Activated CD4-positive, alpha-beta memory T cell treated with anti-CD3 and anti-CD28 coated beads for 36 hours (primary cell): Measurements from ENCODE around the gene CXCR5. TPM values are rescaled to one million over a fixed set of nuclear protein-coding genes. Genes with fewer than 3 reads are reported as not detected.

Source experiments
- CTCF ChIA-PET: fragments of 350-600 bp; sonication (Branson Sonifier 250); formaldehyde crosslinking; loops from one replicate; lab custom pipeline; 2021; ENCODE audit warnings: antibody characterized with exemption, inconsistent platforms; lab: Charles Lee
- POLR2A ChIA-PET: fragments of 350-600 bp; sonication (Branson Sonifier 250); formaldehyde crosslinking; loops from one replicate; lab custom pipeline; 2021; ENCODE audit warnings: antibody characterized with exemption; lab: Charles Lee
- DNase-seq: peaks from one replicate; pipeline ENCODE4 v3.0.0-alpha.2; 2020
- H3K27ac Mint-ChIP-seq: one replicate; pipeline ENCODE4 v1.8.0; 2021; ENCODE audit warnings: mixed read lengths
- H3K27me3 Mint-ChIP-seq: one replicate; pipeline ENCODE4 v1.8.0; 2021; ENCODE audit warnings: mixed read lengths
- H3K36me3 Mint-ChIP-seq: one replicate; pipeline ENCODE4 v1.8.0; 2021; ENCODE audit warnings: mixed read lengths
- H3K4me1 Mint-ChIP-seq: one replicate; pipeline ENCODE4 v1.8.0; 2021; ENCODE audit warnings: low read depth, mixed read lengths
- H3K4me3 Mint-ChIP-seq: one replicate; pipeline ENCODE4 v1.8.0; 2021; ENCODE audit warnings: mild to moderate bottlenecking, mixed read lengths
- H3K9me3 Mint-ChIP-seq: one replicate; pipeline ENCODE4 v1.8.0; 2021; ENCODE audit warnings: mixed read lengths
- intact Hi-C: fragments of 100-400 bp; cut with micrococcal nuclease; formaldehyde crosslinking; loops from one replicate; pipeline ENCODE4 v1.15.1; 2023
- total RNA-seq, 2 experiments: library from RNA; stranded (reverse); gene quantifications; one replicate each; pipeline ENCODE4 v1.2.3, GENCODE V29; 2021

Gene CXCR5
- total RNA-seq, 2 experiments from 2014 or later, result 28.0 to 28.3 TPM

DNA sequence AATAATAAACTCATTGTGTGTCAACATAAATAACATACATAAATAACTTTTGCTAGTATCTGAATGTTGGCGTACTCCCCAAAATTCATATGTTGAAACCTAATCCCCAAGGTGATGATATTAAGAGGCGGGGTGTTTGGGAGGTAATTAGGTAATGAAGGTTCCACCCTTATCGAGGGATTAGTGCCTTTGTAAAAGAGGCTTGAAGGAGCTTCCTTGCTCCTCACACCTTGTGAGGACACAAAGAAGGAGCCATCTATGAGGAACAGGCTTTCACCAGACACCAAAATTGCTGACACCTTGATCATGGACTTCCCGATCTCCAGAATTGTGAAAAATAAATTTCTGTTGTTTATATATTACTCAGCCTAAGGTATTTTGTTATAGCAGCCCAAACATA lies 33.9 kb upstream of the CXCR5 start:
- H3K4me3 Mint-ChIP-seq, result no peak overlapping the region
- no peak for DNase-seq
- intact Hi-C loops, result no loop called here
- ChIA-PET POLR2A (interaction anchor here (0.6 kb wide), 1 partner anchor 148 kb away, joined by 3 read pairs; no protein-coding TSS in a partner anchor), CTCF (interaction anchor here (0.6 to 0.9 kb wide), 2 partner anchors 33 to 84 kb away, joined by 3 to 4 read pairs; no protein-coding TSS in a partner anchor)
- no peaks in the 10 kb centered on the region for H3K36me3 Mint-ChIP-seq
- no peaks in the 10 kb centered on the region for H3K27me3 Mint-ChIP-seq
- H3K4me1 Mint-ChIP-seq, result peaks cover 18% of the 10 kb centered on the region
- no peaks in the 10 kb centered on the region for H3K9me3 Mint-ChIP-seq
- peak overlapping the region; percentile 33 for H3K27ac Mint-ChIP-seq

DNA sequence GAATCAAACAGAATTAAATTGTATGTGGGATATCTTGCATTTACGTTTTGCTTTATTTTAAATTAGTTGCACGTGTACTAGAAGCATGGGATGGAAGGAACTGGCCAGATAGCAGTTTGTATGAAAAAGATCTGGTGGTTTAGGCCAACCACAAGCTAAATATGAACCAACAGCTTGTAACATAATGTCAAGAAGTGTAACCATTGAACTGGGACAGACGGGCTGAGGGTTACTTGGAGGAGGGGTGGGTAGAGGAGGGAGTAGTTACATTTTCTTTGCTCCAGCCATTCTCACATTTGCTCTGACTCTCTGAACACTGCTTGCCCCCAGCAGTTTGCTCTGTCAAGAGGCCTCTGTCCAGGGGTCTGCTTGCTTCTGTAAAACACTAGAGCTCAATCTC lies 31.7 kb upstream of the CXCR5 start:
- Mint-ChIP-seq H3K36me3 (no peaks in the 10 kb centered on the region), H3K9me3 (no peaks in the 10 kb centered on the region), H3K4me3 (no peak overlapping the region), H3K27me3 (no peaks in the 10 kb centered on the region), H3K4me1 (peaks cover 9% of the 10 kb centered on the region), H3K27ac (no peak overlapping the region)
- ChIA-PET CTCF (no interaction called here), POLR2A (interaction anchor here (0.7 kb wide), 1 partner anchor 14 kb away, joined by 3 read pairs; no protein-coding TSS in a partner anchor)
- intact Hi-C loops, result no loop called here
- DNase-seq, result no peak

- intact Hi-C loops, result no loop called here
- no peaks in the 10 kb centered on the region for H3K36me3 Mint-ChIP-seq
- no peaks in the 10 kb centered on the region for H3K27me3 Mint-ChIP-seq
- no peak for DNase-seq
- H3K4me1 Mint-ChIP-seq, result peaks cover 4% of the 10 kb centered on the region
- ChIA-PET CTCF (no interaction called here), POLR2A (no interaction called here)
- no peaks in the 10 kb centered on the region for H3K9me3 Mint-ChIP-seq
- H3K4me3 Mint-ChIP-seq, result no peak overlapping the region
- no peak overlapping the region for H3K27ac Mint-ChIP-seq
These were observed 30.0 kb upstream of the CXCR5 start for GRCh38 chr11:118853678-118854077.

- Mint-ChIP-seq H3K4me1 (peaks cover 4% of the 10 kb centered on the region), H3K9me3 (no peaks in the 10 kb centered on the region), H3K36me3 (no peaks in the 10 kb centered on the region), H3K27ac (no peak overlapping the region), H3K27me3 (no peaks in the 10 kb centered on the region), H3K4me3 (no peak overlapping the region)
- no peak for DNase-seq
- POLR2A ChIA-PET, result interaction anchor here (1.3 kb wide), 1 partner anchor 14 kb away, joined by 4 read pairs; no protein-coding TSS in a partner anchor
- CTCF ChIA-PET, result no interaction called here
- intact Hi-C loops, result no loop called here
These were observed 27.4 kb upstream of the CXCR5 start for GRCh38 chr11:118856314-118856713.

DNA sequence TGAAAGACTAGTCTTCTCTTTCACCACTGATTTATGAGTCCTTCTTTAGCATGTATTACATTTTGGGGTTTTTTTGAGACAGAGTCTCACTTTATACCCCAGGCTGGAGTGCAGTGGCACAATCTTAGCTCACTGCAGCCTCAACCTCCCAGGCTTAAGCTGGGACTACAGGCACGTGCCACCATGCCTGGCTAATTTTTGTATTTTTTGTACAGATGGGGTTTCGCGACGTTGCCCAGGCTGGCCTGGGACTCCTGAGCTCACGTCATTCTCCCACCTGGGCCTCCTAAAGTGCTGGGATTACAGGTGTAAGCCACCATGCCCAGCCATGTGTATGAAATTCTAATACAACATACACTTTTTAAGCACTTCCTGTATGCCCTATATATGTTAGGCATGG lies 26.3 kb upstream of the CXCR5 start:
- Mint-ChIP-seq H3K4me1 (peaks cover 4% of the 10 kb centered on the region), H3K27me3 (no peaks in the 10 kb centered on the region), H3K27ac (no peak overlapping the region), H3K9me3 (no peaks in the 10 kb centered on the region), H3K36me3 (no peaks in the 10 kb centered on the region), H3K4me3 (no peak overlapping the region)
- intact Hi-C loops, result no loop called here
- ChIA-PET POLR2A (interaction anchor here (0.6 kb wide), 1 partner anchor 19 kb away, joined by 3 read pairs; no protein-coding TSS in a partner anchor), CTCF (interaction anchor here (0.6 to 1.0 kb wide), 2 partner anchors 168 to 184 kb away, joined by 3 to 4 read pairs; no protein-coding TSS in a partner anchor)
- no peak for DNase-seq

DNA sequence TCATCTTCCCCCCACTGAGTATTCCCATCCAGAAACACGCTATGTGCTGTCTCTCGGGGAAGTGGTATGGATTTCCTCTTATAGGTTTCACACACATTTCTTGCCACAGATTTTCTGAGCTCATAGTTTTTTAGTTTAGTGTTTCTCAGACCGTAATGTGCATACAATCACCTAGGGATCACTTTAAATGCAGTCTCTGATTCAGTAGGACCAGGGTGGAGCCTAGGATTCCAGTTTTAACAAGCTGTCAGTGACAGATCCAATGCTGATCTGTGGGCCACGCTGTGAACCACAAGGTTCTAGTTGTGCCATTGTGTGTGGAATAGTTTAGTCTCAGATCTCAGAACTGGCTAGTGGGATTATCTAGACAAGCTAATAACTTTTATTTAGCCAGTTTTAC lies 23.7 kb upstream of the CXCR5 start:
- DNase-seq, result no peak
- Mint-ChIP-seq H3K27me3 (no peaks in the 10 kb centered on the region), H3K4me1 (peaks cover 4% of the 10 kb centered on the region), H3K27ac (no peak overlapping the region), H3K4me3 (no peak overlapping the region), H3K36me3 (no peaks in the 10 kb centered on the region), H3K9me3 (no peaks in the 10 kb centered on the region)
- POLR2A ChIA-PET, result no interaction called here
- intact Hi-C loops, result no loop called here
- CTCF ChIA-PET, result no interaction called here

- no peaks in the 10 kb centered on the region for H3K27me3 Mint-ChIP-seq
- POLR2A ChIA-PET, result interaction anchor here (0.7 to 3.1 kb wide), 3 partner anchors 15 to 84 kb away, joined by 4 to 87 read pairs (median 63); partner anchors contain the start of genes CXCR5 and DDX6
- peaks cover 36% of the 10 kb centered on the region for H3K4me1 Mint-ChIP-seq
- intact Hi-C loops, result no loop called here
- no peak overlapping the region for H3K4me3 Mint-ChIP-seq
- no peak for DNase-seq
- H3K36me3 Mint-ChIP-seq, result no peaks in the 10 kb centered on the region
- H3K9me3 Mint-ChIP-seq, result no peaks in the 10 kb centered on the region
- CTCF ChIA-PET, result interaction anchor here (0.7 to 3.1 kb wide), 4 partner anchors 15 to 179 kb away, joined by 4 to 51 read pairs (median 18); partner anchors contain the start of genes CXCR5 and DDX6
- no peak overlapping the region for H3K27ac Mint-ChIP-seq
These were observed 15.0 kb upstream of the CXCR5 start for GRCh38 chr11:118868659-118869058.

DNA sequence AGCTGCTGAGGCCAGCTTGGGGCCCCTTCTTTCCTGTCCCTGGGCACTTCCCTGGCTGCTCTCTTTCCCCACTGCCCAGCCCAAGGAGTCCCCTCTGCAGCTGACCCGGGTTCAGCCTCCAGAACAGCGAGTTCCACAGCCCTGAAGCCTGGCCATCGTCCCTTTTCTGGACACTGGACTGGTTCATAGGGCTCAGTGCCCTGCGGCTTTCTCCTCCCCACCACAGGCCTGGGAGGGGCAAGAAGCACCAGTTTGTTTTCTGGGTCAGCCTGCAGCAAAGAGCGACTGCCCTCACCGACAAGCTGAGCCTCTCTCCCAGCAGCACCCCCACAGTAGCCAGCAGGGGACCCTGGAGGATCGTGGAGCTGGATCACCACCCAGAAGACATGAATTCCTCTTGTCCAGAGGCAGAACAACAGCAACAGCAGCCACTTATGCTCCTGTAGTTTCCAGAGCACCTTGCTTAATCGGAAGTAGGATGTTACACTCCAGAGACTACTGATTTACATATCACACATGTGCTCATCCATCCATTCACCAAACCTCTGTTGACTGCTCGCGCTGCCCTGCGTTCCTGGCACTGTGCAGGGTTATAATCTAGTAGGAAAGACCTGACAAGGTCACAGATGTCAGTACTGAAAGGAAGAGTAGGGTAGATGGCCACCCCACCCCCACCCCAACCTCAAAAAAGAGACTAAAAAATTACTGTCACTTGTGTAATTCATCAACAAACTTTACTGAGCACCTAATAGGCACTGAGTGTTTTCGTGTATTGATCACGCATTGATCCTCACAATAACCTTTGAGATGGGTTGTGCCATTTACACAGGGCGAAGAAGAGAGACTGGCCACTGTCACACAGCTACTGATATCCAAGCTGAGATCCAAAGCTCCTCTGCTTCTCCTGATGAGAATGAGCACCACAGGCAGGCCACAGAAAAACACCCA lies 13.0 kb upstream of the CXCR5 start:
- Mint-ChIP-seq H3K4me3 (peak overlapping the region; percentile 83), H3K4me1 (peaks cover 56% of the 10 kb centered on the region), H3K36me3 (no peaks in the 10 kb centered on the region), H3K27me3 (no peaks in the 10 kb centered on the region), H3K9me3 (no peaks in the 10 kb centered on the region), H3K27ac (peak overlapping the region; percentile 99)
- peak; percentile 73 for DNase-seq
- intact Hi-C loops, result loop anchor here (1.0 to 10.0 kb wide), 8 partner anchors 8 to 628 kb away; partner anchors contain the start of genes CXCR5 and KMT2A
- POLR2A ChIA-PET, result interaction anchor here (0.6 to 3.1 kb wide), 15 partner anchors 7 to 245 kb away, joined by 3 to 87 read pairs (median 4); partner anchors contain the start of genes BCL9L, CXCR5 and DDX6
- CTCF ChIA-PET, result interaction anchor here (0.7 to 3.1 kb wide), 11 partner anchors 8 to 181 kb away, joined by 3 to 51 read pairs (median 4); partner anchors contain the start of genes CXCR5 and DDX6

GRCh38 chr11:118872403-118872821 lies 11.3 kb upstream of the CXCR5 start:
- H3K9me3 Mint-ChIP-seq, result no peaks in the 10 kb centered on the region
- ChIA-PET CTCF (interaction anchor here (0.6 to 1.3 kb wide), 5 partner anchors 11 to 182 kb away, joined by 3 to 7 read pairs (median 5); partner anchors contain the start of gene CXCR5), POLR2A (interaction anchor here (1.3 to 2.1 kb wide), 4 partner anchors 9 to 84 kb away, joined by 4 to 22 read pairs (median 11); partner anchors contain the start of genes CXCR5 and DDX6)
- H3K36me3 Mint-ChIP-seq, result no peaks in the 10 kb centered on the region
- peak overlapping the region; percentile 69 for H3K4me3 Mint-ChIP-seq
- peak; percentile 93 for DNase-seq
- peak overlapping the region; percentile 94 for H3K27ac Mint-ChIP-seq
- intact Hi-C loops, result loop anchor here (5.0 to 10.0 kb wide), 2 partner anchors 438 to 630 kb away; partner anchors contain the start of gene KMT2A
- no peaks in the 10 kb centered on the region for H3K27me3 Mint-ChIP-seq
- peaks cover 74% of the 10 kb centered on the region for H3K4me1 Mint-ChIP-seq

GRCh38 chr11:118873804-118874203 lies 9.9 kb upstream of the CXCR5 start:
- Mint-ChIP-seq H3K4me1 (peaks cover 85% of the 10 kb centered on the region), H3K36me3 (no peaks in the 10 kb centered on the region), H3K9me3 (no peaks in the 10 kb centered on the region), H3K4me3 (no peak overlapping the region), H3K27me3 (no peaks in the 10 kb centered on the region), H3K27ac (peak overlapping the region; percentile 94)
- DNase-seq, result no peak
- intact Hi-C loops, result loop anchor here (5.0 to 10.0 kb wide), 2 partner anchors 439 to 632 kb away; partner anchors contain the start of gene KMT2A
- POLR2A ChIA-PET, result interaction anchor here (1.8 to 2.1 kb wide), 3 partner anchors 9 to 85 kb away, joined by 4 to 22 read pairs (median 18); partner anchors contain the start of genes CXCR5 and DDX6
- CTCF ChIA-PET, result no interaction called here

GRCh38 chr11:118876286-118876685 lies 7.4 kb upstream of the CXCR5 start:
- H3K4me1 Mint-ChIP-seq, result peaks cover 89% of the 10 kb centered on the region
- ChIA-PET POLR2A (interaction anchor here (1.2 to 4.3 kb wide), 2 partner anchors 10 to 86 kb away, joined by 4 to 48 read pairs; partner anchors contain the start of gene DDX6), CTCF (interaction anchor here (0.8 to 1.4 kb wide), 3 partner anchors 50 to 85 kb away, joined by 3 to 4 read pairs (median 4); partner anchors contain the start of genes BCL9L and DDX6)
- peak overlapping the region; percentile 58 for H3K4me3 Mint-ChIP-seq
- peak overlapping the region; percentile 98 for H3K27ac Mint-ChIP-seq
- no peaks in the 10 kb centered on the region for H3K36me3 Mint-ChIP-seq
- no peak for DNase-seq
- H3K27me3 Mint-ChIP-seq, result no peaks in the 10 kb centered on the region
- intact Hi-C loops, result loop anchor here (10.0 kb wide), 1 partner anchor 441 kb away; the partner anchor contains the start of gene KMT2A
- no peaks in the 10 kb centered on the region for H3K9me3 Mint-ChIP-seq
